Measurements from ENCODE around the gene BCAN.

DNA sequence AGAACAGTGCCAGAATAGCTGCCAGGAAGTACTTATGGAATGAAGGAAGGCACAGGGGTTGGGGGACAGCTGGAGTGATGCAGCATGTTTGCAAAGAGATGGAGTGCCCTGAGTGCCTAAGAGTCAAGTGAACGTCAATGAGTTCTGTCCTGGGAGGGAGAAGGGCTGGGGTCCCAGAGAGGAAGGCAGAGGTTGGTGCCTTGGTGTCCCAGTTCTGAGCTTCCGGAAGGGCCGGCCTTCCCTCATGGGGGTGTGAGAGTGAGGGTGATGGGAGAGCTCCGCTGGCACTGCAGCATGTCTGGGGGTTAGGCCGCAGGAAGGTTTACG is 17.7 kb downstream of the BCAN start:
- TF ChIP-seq, protein P1, sequence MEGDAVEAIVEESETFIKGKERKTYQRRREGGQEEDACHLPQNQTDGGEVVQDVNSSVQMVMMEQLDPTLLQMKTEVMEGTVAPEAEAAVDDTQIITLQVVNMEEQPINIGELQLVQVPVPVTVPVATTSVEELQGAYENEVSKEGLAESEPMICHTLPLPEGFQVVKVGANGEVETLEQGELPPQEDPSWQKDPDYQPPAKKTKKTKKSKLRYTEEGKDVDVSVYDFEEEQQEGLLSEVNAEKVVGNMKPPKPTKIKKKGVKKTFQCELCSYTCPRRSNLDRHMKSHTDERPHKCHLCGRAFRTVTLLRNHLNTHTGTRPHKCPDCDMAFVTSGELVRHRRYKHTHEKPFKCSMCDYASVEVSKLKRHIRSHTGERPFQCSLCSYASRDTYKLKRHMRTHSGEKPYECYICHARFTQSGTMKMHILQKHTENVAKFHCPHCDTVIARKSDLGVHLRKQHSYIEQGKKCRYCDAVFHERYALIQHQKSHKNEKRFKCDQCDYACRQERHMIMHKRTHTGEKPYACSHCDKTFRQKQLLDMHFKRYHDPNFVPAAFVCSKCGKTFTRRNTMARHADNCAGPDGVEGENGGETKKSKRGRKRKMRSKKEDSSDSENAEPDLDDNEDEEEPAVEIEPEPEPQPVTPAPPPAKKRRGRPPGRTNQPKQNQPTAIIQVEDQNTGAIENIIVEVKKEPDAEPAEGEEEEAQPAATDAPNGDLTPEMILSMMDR (IDR thresholded peaks at IDR 0.05) = no peak
- TF ChIP-seq POLR2A (IDR thresholded peaks at IDR 0.05) = no peak
